ENCODE measurements around the gene TXNIP.

The TXNIP gene

GRCh38 chr1:145980457-145980994, 15.9 kb downstream of the TXNIP start:
- Histone ChIP-seq H3K4me2 (ENCODE audit: low read length) (no peak overlapping the region), H3K27ac (ENCODE audit: low read depth, low read length) (no peak overlapping the region), H3K4me1 (ENCODE audit: control insufficient read depth in 1 of 2, insufficient read depth in 2 of 2, low read length in 2 of 2) (peaks cover 17 to 26% of the 10 kb centered on the region in 2 experiments), H4K8ac (ENCODE audit: low read depth, low read length) (no peak overlapping the region), H3K4me3 (ENCODE audit: low read depth, low read length) (no peak overlapping the region), H3K23ac (ENCODE audit: low read length) (no peak overlapping the region), H2BK120ac (ENCODE audit: insufficient read depth, low read length, poor library complexity) (peak overlapping the region; percentile 38), H4K12ac (ENCODE audit: low read depth, low read length) (no peak overlapping the region), H3K9ac (ENCODE audit: low read length) (no peak overlapping the region), H2BK12ac (ENCODE audit: low read length) (peak overlapping the region; percentile 62), H3K4ac (ENCODE audit: low read depth, low read length) (no peak overlapping the region), H3K18ac (ENCODE audit: low read length) (no peak overlapping the region), H2AFZ (ENCODE audit: insufficient read depth, low read length, poor library complexity) (no peak overlapping the region), H2BK5ac (ENCODE audit: low read depth, low read length, poor library complexity) (no peak overlapping the region), H3K9me3 (ENCODE audit: insufficient read depth, low read depth, low read length) (no peaks in the 10 kb centered on the region), H4K91ac (ENCODE audit: low read depth, low read length) (peak overlapping the region; percentile 3), H3K79me2 (ENCODE audit: control insufficient read depth, insufficient read depth, low read length, poor library complexity) (no peaks in the 10 kb centered on the region), H3K79me1 (ENCODE audit: low read length) (peaks cover 9% of the 10 kb centered on the region), H3K36me3 (ENCODE audit: control insufficient read depth in 1 of 2, insufficient read depth in 2 of 2, low read length in 2 of 2) (no peaks in the 10 kb centered on the region), H3K14ac (ENCODE audit: low read length) (no peak overlapping the region), H3K27me3 (ENCODE audit: insufficient read depth, low read length) (no peaks in the 10 kb centered on the region), H2AK5ac (ENCODE audit: low read length) (no peak overlapping the region)
- no peak for DNase-seq
- WGBS (ENCODE audit: extremely low coverage, insufficient coverage, insufficient read length): no CpG with 5 or more reads among the region's 1 CpG

DNA sequence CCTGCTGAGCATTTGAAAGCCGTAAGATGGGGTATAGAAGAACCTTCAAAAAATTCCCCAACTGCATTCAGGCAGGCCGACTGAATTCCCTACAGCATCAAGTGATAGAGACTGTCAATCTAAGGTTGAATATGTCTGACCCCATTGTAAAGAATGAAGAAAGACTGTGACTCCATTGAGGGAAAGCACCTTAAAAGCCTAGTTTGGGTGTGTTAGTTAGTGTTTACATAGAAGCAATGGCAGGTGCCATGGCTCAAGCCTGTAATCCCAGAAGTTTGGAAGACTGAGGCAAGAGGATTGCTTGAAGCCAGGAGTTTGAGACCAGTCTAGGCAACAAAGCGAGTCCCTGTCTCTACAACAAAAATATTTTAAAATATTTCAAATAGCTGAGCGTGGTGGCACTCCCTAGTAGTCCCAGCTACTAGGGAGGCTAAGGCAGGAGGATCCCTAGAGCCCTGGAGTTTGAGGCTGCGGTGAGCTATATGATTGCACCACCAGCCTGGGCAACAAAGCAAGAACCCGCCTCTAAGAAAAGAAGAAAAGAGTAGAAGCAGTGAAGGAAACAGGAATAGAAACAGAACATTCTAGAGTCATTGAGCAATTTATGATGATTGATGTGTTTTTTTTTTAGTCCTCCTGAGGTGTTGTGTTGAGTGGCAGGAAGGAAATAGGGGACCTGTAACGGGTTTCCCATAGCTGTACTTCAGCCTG, 16.5 kb downstream of the TXNIP start:
- Histone ChIP-seq H4K12ac (ENCODE audit: low read depth, low read length) (no peak overlapping the region), H3K36me3 (ENCODE audit: control insufficient read depth in 1 of 2, insufficient read depth in 2 of 2, low read length in 2 of 2) (no peaks in the 10 kb centered on the region), H4K91ac (ENCODE audit: low read depth, low read length) (peak overlapping the region; percentile 48), H3K27ac (ENCODE audit: low read depth, low read length) (peak overlapping the region; percentile 40), H3K23ac (ENCODE audit: low read length) (no peak overlapping the region), H3K4me1 (ENCODE audit: control insufficient read depth in 1 of 2, insufficient read depth in 2 of 2, low read length in 2 of 2) (peaks cover 11 to 19% of the 10 kb centered on the region in 2 experiments), H3K14ac (ENCODE audit: low read length) (no peak overlapping the region), H4K8ac (ENCODE audit: low read depth, low read length) (no peak overlapping the region), H2BK120ac (ENCODE audit: insufficient read depth, low read length, poor library complexity) (peak overlapping the region; percentile 68), H3K18ac (ENCODE audit: low read length) (no peak overlapping the region), H2BK5ac (ENCODE audit: low read depth, low read length, poor library complexity) (no peak overlapping the region), H3K4ac (ENCODE audit: low read depth, low read length) (no peak overlapping the region), H3K9me3 (ENCODE audit: insufficient read depth, low read depth, low read length) (no peaks in the 10 kb centered on the region), H3K4me3 (ENCODE audit: low read depth, low read length) (no peak overlapping the region), H2AFZ (ENCODE audit: insufficient read depth, low read length, poor library complexity) (no peak overlapping the region), H2AK5ac (ENCODE audit: low read length) (no peak overlapping the region), H3K79me1 (ENCODE audit: low read length) (peaks cover 4% of the 10 kb centered on the region), H2BK12ac (ENCODE audit: low read length) (peak overlapping the region; percentile 23), H3K27me3 (ENCODE audit: insufficient read depth, low read length) (no peaks in the 10 kb centered on the region), H3K9ac (ENCODE audit: low read length) (no peak overlapping the region), H3K4me2 (ENCODE audit: low read length) (no peak overlapping the region), H3K79me2 (ENCODE audit: control insufficient read depth, insufficient read depth, low read length, poor library complexity) (no peaks in the 10 kb centered on the region)
- DNase-seq: no peak
- no CpG with 5 or more reads among the region's 7 CpGs for WGBS (ENCODE audit: extremely low coverage, insufficient coverage, insufficient read length)

GRCh38 chr1:145978854-145979745, 17.3 kb downstream of the TXNIP start:
- Histone ChIP-seq H3K27me3 (ENCODE audit: insufficient read depth, low read length) (no peaks in the 10 kb centered on the region), H3K23ac (ENCODE audit: low read length) (no peak overlapping the region), H4K12ac (ENCODE audit: low read depth, low read length) (no peak overlapping the region), H3K4ac (ENCODE audit: low read depth, low read length) (peak overlapping the region; percentile 17), H3K14ac (ENCODE audit: low read length) (peak overlapping the region; percentile 71), H2BK5ac (ENCODE audit: low read depth, low read length, poor library complexity) (peak overlapping the region; percentile 82), H3K4me2 (ENCODE audit: low read length) (peak overlapping the region; percentile 38), H3K79me2 (ENCODE audit: control insufficient read depth, insufficient read depth, low read length, poor library complexity) (no peaks in the 10 kb centered on the region), H3K79me1 (ENCODE audit: low read length) (peaks cover 3% of the 10 kb centered on the region), H3K9me3 (ENCODE audit: insufficient read depth, low read depth, low read length) (no peaks in the 10 kb centered on the region), H2BK120ac (ENCODE audit: insufficient read depth, low read length, poor library complexity) (peak overlapping the region; percentile 80), H3K36me3 (ENCODE audit: control insufficient read depth in 1 of 2, insufficient read depth in 2 of 2, low read length in 2 of 2) (no peaks in the 10 kb centered on the region), H2AFZ (ENCODE audit: insufficient read depth, low read length, poor library complexity) (peak overlapping the region; percentile 32), H4K91ac (ENCODE audit: low read depth, low read length) (peak overlapping the region; percentile 86), H2BK12ac (ENCODE audit: low read length) (peak overlapping the region; percentile 63), H3K4me3 (ENCODE audit: low read depth, low read length) (no peak overlapping the region), H2AK5ac (ENCODE audit: low read length) (peak overlapping the region; percentile 38), H4K8ac (ENCODE audit: low read depth, low read length) (peak overlapping the region; percentile 74), H3K27ac (ENCODE audit: low read depth, low read length) (peak overlapping the region; percentile 95), H3K18ac (ENCODE audit: low read length) (peak overlapping the region; percentile 47), H3K4me1 (ENCODE audit: control insufficient read depth in 1 of 2, insufficient read depth in 2 of 2, low read length in 2 of 2) (peaks cover 11 to 19% of the 10 kb centered on the region in 2 experiments), H3K9ac (ENCODE audit: low read length) (peak overlapping the region; percentile 77)
- DNase-seq: peak; percentile 97 to 99
- WGBS (ENCODE audit: extremely low coverage, insufficient coverage, insufficient read length): no CpG with 5 or more reads among the region's 9 CpGs

- Histone ChIP-seq H3K27me3 (ENCODE audit: insufficient read depth, low read length) (no peaks in the 10 kb centered on the region), H3K36me3 (ENCODE audit: control insufficient read depth in 1 of 2, insufficient read depth in 2 of 2, low read length in 2 of 2) (no peaks in the 10 kb centered on the region), H4K8ac (ENCODE audit: low read depth, low read length) (no peak overlapping the region), H3K9me3 (ENCODE audit: insufficient read depth, low read depth, low read length) (no peaks in the 10 kb centered on the region), H3K4me1 (ENCODE audit: control insufficient read depth in 1 of 2, insufficient read depth in 2 of 2, low read length in 2 of 2) (peaks cover 11 to 19% of the 10 kb centered on the region in 2 experiments), H3K79me2 (ENCODE audit: control insufficient read depth, insufficient read depth, low read length, poor library complexity) (no peaks in the 10 kb centered on the region), H3K4me2 (ENCODE audit: low read length) (peak overlapping the region; percentile 38), H3K23ac (ENCODE audit: low read length) (no peak overlapping the region), H3K14ac (ENCODE audit: low read length) (no peak overlapping the region), H3K18ac (ENCODE audit: low read length) (no peak overlapping the region), H3K79me1 (ENCODE audit: low read length) (peaks cover 3% of the 10 kb centered on the region), H4K12ac (ENCODE audit: low read depth, low read length) (no peak overlapping the region), H3K4ac (ENCODE audit: low read depth, low read length) (no peak overlapping the region), H2AFZ (ENCODE audit: insufficient read depth, low read length, poor library complexity) (no peak overlapping the region), H2BK5ac (ENCODE audit: low read depth, low read length, poor library complexity) (no peak overlapping the region), H3K4me3 (ENCODE audit: low read depth, low read length) (no peak overlapping the region), H2AK5ac (ENCODE audit: low read length) (no peak overlapping the region), H3K27ac (ENCODE audit: low read depth, low read length) (peak overlapping the region; percentile 95), H3K9ac (ENCODE audit: low read length) (no peak overlapping the region), H2BK12ac (ENCODE audit: low read length) (no peak overlapping the region), H4K91ac (ENCODE audit: low read depth, low read length) (no peak overlapping the region), H2BK120ac (ENCODE audit: insufficient read depth, low read length, poor library complexity) (peak overlapping the region; percentile 16)
- DNase-seq: no peak
Measured at GRCh38 chr1:145978471-145978853, 17.9 kb downstream of the TXNIP start.
